ENCODE data around the gene FBXO45.
A peak's percentile ranks its signal among the peaks of the same experiment; 100 is the strongest.
"Not testable (repeated sequence)": the region's sequence is repeated elsewhere in the genome, so short reads cannot be mapped to it uniquely, and the experiment has no call there.

Gene FBXO45

DNA sequence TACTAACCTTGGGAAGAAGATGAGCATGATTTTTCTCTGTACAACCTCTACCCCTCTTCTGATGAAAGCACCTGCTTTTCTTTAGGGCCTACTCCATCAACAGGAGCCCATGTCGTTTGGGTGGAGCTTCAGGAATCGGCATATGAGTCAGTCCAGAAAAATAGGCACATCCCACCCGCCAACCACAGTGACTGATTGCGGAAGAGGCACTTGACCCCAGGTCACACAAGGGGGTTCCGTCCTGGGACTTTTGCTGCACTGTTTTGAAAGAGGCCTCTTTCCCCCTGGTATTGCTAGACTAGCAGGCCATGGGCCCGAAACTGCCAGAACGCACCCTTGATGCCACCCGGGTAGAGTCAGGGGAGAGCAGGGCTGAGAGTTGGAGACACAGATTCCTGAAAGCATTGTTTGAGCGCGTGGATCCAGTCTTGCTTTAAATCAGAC, 51.7 kb downstream of the FBXO45 start:
- peak; percentile 65 for DNase-seq

DNA sequence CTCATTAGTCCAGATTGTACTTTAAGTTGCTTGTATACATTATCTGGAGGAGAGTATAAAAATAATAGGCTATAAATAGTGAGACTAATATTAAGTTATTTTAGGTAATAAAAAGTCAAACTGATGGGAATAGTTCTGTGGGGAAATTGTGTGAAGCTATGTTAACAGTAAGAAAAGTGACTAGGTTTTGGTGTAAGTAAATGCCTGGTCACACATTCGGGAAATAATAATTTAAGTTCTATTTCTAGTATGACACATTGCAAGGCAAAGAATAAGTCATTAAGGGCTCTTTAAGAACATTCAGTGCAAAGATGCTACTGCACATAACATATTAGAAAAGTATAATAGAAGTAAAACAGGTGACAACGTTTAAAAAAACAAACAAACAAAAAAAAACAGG, 52.2 kb downstream of the FBXO45 start:
- no peak for DNase-seq

DNA sequence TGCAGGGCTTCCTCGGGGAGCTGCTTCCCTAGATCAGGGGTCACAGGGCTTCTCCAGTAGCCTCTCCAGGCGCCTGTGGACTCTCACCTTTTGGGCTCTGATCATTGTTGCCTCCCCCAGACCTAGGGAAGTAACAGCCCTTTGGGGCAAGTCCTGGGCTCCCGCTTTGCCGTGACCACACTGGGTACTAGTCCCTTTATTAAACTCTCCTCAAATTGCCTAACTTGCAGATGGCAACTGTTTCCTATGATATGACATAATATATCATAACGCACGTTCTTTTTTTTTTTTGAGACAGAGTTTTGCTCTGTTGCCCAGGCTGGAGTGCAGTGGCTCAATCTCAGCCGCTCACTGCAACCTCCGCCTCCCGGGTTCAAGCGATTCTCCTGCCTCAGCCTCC, 53.2 kb downstream of the FBXO45 start:
- no peak for DNase-seq

DNA sequence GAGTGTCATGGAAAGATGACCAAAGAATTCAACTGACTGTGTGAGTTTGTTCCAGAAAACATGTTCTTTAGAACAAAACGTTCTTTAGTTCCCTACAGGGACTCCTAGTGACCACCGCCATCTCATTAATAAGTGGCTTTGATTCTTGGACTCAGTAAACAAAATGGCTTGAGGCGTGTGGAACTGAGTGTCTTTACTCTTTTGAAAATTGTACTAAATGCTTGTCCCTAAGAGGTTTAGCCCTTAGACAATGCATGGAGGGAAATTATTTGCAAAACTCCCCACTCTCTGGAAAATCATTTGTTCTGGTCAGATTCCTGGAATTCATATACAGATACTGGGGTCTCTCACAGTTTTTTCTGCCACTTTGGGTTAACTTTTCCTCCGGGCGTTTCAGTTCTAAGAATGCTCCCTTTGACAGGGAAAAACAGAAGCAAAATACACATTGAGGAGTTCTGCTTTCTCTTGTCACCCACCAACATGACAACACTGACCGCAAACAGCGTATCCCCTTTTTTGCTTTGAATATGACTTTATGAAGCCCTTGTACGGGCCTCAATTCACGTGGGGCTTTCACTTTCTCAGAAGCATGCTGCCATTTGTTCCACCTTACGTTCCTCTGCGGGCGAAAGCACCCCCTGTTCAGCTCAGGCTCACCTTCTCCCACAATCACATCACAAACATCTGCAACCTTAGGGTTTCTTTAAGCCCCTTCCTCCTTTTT, 55.8 kb downstream of the FBXO45 start:
- DNase-seq = no peak

DNA sequence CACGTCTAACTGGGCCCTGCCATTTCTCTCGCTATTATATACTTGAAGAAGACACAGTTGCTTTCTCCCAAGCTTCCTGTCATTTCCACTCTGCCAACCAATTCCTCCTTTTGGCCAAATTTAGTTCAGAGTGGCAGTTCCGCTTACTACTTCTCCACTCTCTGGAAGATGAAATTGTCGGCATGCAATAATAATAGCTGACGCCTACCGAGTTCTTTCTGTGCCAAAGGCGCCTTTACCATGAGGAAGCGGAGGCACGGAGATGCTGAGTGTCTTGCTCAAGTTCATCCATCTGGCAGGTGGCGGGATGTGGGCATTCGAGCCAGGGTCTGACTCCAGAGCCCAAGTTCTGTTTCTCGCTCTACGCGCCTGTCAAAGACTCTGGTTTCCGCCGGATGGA, 56.4 kb downstream of the FBXO45 start:
- DNase-seq = no peak

DNA sequence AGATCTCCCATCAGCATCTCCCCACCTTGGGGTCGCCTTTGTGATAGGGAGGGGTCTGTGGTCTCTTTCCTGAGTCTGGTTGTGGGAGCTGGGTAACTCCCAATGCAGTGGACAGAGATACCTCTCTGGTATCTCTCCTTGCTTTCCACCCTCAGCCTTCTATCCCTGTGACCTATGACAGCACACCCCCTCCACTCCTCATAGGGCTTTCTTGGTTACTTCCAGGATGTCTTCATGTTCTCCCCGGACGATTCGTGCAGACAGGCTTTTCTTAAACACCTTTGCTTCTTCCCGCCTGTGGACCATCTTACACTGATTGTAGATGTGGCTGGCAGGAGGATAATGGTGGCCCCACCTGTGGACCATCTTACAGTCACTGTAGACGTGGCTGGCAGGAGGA, 56.9 kb downstream of the FBXO45 start:
- DNase-seq = no peak

DNA sequence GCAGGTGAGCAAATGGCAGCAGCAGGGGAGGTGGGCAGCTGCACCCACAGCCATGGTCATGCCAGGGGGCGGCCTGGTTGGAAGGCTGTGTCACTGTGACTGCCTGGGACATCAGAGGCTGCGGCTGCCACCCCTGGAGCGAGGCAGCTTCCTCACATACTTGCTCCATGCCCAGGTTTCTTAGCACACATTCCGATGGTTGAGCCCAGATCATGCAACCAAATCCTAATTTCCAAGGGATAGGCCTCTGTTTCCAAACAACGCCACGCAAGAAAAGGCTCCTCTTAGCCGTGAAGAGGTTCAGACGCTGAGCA, 59.4 kb downstream of the FBXO45 start:
- DNase-seq = no peak

DNA sequence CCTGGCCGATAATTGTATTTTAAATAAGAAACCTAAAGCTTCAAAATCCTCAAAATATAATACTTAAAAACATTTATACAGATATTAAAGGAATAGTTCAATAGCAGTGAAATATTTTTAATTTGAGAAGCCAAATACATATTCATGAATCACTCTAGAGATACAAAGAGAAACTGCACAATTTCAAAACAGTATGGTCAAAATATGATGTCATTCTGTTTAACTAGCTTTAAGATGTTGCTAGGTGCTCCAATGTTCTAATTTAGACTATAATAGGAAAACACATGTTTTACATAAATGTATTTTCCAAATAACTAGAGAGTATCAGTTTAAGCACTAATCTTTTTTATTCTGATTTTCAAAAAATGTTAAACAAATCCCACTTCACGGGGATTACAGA, 60.8 kb downstream of the FBXO45 start:
- DNase-seq = no peak

DNA sequence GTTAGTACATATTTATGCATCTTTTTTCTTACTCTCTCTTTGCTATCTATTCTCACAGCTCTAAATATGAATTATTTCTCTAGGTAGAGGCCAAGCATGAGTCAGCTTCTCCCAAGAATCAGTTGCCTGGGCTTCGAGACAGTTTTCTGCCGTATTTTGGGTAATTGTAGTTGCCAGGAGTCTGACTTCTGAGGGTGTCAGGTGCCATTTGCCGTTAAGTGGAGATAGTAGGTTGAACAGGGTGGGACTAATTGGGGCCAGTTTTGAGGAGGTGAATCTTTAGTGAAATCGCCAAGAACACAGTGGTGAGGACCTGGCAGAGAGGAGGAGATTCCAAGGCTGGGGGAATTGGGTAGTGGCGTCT, 63.2 kb downstream of the FBXO45 start:
- DNase-seq = no peak

DNA sequence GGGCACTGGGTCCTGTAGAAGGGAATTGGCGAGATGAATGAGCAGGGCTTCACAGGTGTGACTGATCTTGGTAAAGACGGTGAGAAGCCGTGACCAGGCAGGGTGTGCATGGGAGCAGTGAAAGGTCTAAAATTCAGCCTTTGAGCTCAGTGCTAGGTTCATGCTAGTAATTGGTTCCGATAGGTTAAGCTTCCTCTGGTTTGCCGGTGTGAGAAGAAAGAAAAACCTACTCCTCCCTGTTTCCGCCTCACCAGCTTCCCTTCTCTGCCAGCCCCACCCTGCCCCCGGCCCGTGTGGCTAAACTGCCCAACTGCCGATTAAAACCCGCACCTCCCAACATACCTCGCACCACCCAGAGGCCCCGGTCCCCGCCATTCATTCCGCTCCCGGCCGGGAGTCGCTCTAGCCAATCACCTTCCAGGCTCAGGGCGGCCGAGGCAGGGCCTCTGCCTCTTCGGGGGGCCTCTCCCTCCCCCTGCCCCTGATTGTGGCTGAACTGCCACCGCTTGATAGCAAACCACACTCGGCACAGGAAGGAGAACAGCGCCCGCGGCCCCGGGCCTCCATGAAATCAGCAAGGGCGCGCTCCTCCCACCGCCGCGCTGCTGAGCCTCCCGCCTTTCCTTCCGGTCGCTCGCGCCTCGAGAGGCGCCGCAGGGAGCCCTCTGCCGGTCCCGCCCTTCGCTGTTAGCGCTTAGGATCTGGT, 63.7 kb downstream of the FBXO45 start:
- peak; percentile 96 for DNase-seq

DNA sequence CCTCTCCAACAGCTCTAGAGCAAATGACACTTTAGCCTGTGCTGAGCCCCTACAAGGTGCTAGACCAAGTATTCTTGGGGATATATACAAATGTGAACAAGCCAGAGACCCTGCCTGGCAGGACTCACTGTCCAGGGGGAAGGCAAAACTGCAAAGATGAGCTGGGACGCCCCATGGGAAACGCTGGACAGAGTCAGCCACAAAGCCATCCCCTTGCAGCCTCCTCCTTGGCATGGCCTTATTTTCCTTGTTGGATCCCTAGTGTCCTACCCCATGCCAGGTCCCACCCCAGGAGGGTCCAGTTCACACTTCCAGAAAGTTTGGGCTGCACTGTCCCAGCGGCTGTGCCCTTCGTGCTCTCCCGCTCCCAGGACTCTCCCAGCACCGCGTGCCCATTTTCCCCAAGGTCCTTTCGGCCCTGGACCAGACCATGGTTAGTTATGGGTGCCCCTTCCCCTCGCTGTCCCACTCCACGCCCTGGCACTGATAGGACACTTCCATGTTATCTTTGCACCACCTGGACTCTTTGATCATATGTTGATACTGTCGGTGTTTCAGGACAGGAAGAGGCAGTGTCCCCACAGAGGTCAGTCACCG, 65.2 kb downstream of the FBXO45 start:
- no peak for DNase-seq

DNA sequence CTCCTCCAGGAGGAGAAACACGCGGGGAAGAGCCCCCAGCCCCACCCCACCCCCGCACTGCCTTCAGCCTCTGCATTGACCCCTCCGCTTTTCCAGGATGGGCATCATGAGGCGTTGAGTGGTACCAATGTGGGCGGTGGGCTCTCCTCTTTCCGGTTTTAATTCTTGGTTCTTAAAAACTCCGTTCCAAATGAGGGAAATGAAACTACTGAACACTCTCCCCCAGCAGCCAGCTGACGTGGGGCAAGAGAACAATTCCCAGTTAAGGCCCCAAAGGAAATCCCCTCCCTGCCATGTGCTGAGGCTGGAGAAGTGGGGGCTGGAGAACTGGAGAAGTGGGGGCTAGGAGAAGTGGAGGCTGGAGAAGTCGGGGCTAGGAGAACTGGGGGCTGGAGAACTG, 65.8 kb downstream of the FBXO45 start:
- no peak for DNase-seq

DNA sequence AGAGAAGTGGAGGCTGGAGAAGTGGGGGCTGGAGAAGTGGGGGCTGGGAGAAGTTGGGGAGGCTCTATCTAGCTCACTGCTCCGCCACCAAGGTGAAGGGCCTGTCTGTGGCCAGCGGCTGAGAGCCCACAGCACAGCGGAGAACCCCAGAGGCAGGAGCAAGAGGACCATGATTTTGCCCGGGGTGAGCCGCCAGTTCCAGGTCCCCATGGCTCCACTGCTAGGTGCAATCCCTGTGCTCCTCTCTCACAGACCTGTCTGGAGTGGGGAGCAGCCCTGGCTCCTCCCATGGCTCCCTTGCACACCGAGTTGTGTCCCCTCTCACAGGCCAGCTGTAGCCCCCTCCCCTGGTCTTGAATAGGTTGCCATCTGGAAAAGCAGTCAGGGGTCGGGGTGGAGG, 66.4 kb downstream of the FBXO45 start:
- DNase-seq = no peak

DNA sequence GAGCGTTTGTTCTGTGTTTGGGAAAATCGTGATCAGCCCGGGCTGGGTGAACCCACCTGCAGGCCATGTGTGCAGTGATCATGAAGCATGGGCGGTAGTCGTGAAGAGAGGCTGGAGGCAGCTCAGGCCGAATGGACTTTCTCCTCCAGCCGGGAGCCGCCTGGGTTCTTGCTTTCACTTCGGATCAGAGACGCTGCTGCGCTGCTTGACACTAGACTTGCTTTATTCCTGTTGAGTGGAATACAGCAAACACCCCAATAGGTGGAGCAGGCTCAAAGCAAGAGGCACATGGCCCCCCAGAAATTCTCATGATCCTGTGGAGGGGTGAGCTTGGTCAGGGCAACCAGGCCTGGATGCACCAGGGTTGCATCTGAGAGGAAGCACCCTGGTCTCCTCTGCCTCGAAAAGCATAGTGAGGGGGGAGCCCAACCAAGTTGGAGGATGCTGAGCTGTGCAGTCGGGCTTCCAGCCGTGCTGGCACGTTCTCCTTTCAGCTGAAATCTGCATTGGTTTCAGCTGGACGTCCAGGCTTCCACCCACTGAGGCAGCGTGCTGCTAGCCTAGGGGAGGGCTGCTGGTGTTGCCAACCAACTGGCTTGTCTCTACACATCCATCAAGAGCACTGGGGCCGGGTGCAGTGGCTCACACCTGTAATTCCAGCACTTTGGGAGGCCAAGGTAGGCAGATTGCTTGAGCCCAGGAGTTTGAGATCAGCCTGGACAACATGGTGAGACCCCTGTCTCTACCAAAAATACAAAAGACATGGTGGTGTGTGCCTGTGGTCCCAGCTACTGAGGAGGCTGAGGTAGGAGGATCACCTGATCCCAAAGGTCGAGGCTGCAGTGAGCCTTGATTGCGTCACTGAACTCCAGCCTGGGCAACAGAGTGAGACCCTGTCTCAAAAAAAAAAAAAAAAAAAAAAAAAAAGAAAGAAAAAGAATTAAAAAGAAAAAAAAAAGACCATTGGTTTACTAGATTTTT, 68.2 kb downstream of the FBXO45 start:
- DNase-seq = no peak

DNA sequence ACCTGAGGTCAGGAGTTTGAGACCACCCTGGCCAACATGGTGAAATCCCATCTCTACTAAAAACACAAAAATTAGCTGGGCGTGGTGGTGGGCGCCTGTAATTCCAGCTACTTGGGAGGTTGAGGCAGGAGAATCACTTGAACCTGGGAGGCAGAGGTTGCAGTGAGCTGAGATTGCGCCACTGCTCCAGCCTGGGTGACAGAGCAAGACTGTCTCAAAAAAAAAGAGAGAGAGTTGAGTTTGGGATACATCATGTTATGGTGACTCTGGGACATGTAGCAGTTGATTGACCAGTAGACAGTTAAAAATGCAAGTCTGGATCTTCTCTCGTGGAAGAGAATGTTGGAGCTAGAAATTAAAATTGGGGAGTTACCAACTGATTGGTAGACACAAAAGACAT, 69.5 kb downstream of the FBXO45 start:
- DNase-seq = not testable (repeated sequence)
